ENCODE results near the gene SEC24D. TPM values are rescaled to one million over a fixed set of nuclear protein-coding genes. Genes with fewer than 3 reads are reported as not detected.

The SEC24D gene
- total and polyA plus RNA-seq, 2 of the 8 experiments (the other 6 are each of a cell fraction or from before 2014, with no cell fraction given), result 28.9 to 91.6 TPM

GRCh38 chr4:118824141-118824540 is 11.8 kb downstream of the SEC24D start (continued):
- TF ChIP-seq, protein P1, sequence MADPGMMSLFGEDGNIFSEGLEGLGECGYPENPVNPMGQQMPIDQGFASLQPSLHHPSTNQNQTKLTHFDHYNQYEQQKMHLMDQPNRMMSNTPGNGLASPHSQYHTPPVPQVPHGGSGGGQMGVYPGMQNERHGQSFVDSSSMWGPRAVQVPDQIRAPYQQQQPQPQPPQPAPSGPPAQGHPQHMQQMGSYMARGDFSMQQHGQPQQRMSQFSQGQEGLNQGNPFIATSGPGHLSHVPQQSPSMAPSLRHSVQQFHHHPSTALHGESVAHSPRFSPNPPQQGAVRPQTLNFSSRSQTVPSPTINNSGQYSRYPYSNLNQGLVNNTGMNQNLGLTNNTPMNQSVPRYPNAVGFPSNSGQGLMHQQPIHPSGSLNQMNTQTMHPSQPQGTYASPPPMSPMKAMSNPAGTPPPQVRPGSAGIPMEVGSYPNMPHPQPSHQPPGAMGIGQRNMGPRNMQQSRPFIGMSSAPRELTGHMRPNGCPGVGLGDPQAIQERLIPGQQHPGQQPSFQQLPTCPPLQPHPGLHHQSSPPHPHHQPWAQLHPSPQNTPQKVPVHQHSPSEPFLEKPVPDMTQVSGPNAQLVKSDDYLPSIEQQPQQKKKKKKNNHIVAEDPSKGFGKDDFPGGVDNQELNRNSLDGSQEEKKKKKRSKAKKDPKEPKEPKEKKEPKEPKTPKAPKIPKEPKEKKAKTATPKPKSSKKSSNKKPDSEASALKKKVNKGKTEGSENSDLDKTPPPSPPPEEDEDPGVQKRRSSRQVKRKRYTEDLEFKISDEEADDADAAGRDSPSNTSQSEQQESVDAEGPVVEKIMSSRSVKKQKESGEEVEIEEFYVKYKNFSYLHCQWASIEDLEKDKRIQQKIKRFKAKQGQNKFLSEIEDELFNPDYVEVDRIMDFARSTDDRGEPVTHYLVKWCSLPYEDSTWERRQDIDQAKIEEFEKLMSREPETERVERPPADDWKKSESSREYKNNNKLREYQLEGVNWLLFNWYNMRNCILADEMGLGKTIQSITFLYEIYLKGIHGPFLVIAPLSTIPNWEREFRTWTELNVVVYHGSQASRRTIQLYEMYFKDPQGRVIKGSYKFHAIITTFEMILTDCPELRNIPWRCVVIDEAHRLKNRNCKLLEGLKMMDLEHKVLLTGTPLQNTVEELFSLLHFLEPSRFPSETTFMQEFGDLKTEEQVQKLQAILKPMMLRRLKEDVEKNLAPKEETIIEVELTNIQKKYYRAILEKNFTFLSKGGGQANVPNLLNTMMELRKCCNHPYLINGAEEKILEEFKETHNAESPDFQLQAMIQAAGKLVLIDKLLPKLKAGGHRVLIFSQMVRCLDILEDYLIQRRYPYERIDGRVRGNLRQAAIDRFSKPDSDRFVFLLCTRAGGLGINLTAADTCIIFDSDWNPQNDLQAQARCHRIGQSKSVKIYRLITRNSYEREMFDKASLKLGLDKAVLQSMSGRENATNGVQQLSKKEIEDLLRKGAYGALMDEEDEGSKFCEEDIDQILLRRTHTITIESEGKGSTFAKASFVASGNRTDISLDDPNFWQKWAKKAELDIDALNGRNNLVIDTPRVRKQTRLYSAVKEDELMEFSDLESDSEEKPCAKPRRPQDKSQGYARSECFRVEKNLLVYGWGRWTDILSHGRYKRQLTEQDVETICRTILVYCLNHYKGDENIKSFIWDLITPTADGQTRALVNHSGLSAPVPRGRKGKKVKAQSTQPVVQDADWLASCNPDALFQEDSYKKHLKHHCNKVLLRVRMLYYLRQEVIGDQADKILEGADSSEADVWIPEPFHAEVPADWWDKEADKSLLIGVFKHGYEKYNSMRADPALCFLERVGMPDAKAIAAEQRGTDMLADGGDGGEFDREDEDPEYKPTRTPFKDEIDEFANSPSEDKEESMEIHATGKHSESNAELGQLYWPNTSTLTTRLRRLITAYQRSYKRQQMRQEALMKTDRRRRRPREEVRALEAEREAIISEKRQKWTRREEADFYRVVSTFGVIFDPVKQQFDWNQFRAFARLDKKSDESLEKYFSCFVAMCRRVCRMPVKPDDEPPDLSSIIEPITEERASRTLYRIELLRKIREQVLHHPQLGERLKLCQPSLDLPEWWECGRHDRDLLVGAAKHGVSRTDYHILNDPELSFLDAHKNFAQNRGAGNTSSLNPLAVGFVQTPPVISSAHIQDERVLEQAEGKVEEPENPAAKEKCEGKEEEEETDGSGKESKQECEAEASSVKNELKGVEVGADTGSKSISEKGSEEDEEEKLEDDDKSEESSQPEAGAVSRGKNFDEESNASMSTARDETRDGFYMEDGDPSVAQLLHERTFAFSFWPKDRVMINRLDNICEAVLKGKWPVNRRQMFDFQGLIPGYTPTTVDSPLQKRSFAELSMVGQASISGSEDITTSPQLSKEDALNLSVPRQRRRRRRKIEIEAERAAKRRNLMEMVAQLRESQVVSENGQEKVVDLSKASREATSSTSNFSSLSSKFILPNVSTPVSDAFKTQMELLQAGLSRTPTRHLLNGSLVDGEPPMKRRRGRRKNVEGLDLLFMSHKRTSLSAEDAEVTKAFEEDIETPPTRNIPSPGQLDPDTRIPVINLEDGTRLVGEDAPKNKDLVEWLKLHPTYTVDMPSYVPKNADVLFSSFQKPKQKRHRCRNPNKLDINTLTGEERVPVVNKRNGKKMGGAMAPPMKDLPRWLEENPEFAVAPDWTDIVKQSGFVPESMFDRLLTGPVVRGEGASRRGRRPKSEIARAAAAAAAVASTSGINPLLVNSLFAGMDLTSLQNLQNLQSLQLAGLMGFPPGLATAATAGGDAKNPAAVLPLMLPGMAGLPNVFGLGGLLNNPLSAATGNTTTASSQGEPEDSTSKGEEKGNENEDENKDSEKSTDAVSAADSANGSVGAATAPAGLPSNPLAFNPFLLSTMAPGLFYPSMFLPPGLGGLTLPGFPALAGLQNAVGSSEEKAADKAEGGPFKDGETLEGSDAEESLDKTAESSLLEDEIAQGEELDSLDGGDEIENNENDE (IDR thresholded peaks at IDR 0.05; ENCODE audit: insufficient replicate concordance, low read length), result no peak
- no peak for TF ChIP-seq TAF7 (optimal IDR thresholded peaks at IDR 0.05; ENCODE audit: borderline replicate concordance, low read depth, low read length)
